Inferior parietal cortex (tissue), 1 donor: ENCODE results near the gene ANO6.
"Not testable (repeated sequence)": the region's sequence is repeated elsewhere in the genome, so short reads cannot be mapped to it uniquely, and the experiment has no call there.

Source experiments
- DNase-seq: peaks from one replicate; pipeline ENCODE4 v3.0.0-alpha.2; 2016; ENCODE audit errors: extremely low spot score

The ANO6 gene, protein sequence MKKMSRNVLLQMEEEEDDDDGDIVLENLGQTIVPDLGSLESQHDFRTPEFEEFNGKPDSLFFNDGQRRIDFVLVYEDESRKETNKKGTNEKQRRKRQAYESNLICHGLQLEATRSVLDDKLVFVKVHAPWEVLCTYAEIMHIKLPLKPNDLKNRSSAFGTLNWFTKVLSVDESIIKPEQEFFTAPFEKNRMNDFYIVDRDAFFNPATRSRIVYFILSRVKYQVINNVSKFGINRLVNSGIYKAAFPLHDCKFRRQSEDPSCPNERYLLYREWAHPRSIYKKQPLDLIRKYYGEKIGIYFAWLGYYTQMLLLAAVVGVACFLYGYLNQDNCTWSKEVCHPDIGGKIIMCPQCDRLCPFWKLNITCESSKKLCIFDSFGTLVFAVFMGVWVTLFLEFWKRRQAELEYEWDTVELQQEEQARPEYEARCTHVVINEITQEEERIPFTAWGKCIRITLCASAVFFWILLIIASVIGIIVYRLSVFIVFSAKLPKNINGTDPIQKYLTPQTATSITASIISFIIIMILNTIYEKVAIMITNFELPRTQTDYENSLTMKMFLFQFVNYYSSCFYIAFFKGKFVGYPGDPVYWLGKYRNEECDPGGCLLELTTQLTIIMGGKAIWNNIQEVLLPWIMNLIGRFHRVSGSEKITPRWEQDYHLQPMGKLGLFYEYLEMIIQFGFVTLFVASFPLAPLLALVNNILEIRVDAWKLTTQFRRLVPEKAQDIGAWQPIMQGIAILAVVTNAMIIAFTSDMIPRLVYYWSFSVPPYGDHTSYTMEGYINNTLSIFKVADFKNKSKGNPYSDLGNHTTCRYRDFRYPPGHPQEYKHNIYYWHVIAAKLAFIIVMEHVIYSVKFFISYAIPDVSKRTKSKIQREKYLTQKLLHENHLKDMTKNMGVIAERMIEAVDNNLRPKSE

DNA sequence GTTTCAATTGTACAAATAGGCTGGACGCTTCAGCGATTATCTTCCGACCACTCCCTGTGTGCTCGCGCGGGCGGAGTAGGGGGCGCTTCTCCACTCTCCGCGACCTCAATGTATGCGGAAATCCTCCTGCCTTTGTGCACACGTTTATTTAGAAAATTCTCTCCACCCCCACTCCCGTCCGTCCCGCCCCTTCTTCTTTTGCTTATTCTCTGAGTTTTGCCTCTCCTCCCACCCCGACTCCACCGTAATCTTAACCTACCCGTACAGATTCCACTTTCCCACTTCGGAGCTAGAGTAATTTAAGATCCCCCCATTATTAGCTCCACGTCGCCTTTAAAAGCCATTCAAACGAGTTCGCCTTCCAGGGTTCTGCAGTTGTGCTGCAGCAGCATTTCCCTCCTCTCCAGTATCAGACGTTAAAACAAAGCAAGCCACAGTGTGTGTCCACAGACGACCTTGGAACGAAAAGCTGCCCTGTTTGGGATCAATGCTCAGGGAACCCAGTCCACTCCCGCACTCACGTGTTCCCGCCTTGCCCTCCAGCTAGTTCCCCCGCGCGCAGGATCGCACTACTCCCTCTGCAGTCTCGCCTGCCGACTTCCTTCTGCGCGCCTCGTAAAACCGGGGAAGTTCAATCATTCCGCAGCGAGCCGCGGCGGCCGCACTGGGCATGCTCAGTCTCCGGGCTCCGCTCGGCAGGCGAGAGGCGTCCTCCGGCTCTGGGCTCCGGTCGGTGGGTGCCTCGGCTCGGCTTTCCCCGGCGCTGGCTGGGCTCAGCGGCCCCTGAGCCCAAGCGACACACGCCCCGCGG, at the start of gene ANO6:
TSS of gene ANO6 (plus strand) at position 677 of the 811 bp plus-strand sequence. CDS start 227 bp downstream, outside the sequence.
- peak; percentile 79 for DNase-seq

DNA sequence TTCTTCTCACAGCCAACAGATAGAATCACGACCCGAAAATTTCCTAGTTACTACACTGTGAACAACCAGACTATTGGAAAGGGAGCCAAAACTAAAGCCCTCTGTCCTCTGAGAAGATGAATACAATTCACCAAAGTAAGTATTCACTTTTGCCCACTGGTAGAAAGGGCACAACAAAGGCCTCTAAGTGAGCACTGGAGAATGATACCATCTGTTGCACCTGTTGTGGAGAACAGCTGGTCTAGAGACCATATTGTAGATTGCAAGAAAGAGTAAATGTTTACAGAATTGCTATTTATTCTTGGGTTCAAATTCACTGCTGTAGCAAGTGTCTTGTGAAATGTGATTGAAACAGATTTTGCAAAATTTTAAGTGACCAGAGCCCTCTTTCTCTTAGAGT, 46.9 kb upstream of the ANO6 start:
- no peak for DNase-seq

DNA sequence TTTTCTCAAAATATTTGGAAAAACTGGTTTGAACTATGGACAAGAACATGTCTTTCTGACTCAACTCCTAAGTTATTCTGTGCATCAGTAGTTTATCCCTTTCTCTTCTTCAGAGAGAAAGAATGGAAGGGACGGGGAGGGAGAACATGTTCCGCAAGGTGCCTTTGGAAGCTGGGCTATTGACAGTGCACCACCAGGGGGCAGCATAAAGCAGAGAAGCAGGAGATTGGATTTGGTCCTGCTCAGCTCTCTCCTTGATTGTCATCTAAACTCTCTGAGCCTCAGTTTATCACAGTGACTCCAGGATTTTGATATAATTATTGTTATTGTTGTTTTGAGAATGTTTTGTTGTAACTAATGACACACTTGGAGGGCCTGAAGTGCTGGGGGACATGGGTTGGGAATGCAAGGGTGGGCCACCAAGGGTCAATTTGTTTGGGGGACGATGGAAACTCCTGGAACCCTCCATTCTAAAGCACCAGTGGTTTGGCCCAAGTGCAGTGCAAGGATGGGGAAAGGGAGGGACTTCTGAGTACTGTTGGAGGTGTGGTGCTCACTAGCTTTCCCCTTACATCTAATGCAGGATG, 45.3 kb upstream of the ANO6 start:
- DNase-seq = peak; percentile 75

DNA sequence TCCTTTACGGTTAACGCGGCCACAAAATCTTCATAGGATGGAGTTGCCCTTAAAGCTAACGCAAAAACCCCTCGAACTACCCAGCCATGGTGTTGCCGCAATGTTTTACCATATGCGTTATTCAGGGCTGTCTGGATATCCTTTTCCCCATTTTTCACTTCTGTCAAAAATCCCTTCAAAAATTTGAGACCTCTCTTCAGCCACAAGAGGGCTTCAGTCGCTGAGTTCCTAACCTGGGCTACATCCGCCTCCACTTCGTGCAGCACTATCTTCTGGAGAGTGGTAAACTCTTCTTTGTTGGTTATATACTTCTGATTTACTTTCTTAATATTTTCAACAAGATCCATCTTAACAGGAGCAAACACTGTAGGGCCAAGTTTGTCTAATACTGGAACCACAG, 42.6 kb upstream of the ANO6 start:
- not testable (repeated sequence) for DNase-seq

DNA sequence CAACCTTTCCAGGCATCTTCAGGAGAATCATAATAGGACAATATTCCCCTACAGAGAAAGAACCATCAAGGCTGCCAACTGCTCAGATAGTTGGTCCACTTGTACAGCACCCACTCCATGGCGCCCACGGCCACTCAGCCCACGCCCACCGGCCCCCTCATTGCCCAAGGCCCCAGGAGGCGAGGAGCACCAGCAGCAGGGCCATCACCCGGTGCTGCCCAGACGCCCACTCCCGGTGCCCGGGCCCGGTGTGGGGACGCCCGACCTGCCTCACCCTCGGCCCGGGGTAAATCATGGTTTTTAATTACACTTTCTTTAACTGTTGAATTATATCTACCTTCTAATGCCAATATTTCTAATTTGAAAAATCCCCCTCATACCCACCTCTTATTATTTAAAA, 41.3 kb upstream of the ANO6 start:
- no peak for DNase-seq

DNA sequence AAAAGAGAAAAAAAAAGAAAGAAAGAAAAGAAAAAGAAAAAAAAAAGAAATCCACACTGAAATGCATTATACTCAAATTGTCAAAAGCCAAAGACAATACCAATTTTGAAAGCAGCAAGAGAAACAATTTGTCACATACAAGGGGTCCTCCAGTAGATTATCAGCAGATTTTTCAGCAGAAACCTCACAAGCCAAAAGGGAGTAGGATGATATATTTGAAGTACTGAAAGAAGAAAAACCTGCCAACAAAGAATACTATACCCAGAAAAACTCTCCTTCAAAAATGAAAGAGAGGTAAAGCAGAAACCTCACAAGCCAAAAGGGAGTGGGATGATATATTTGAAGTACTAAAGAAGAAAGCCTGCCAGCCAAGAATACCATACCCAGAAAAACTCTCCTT, 37.1 kb upstream of the ANO6 start:
- no peak for DNase-seq

DNA sequence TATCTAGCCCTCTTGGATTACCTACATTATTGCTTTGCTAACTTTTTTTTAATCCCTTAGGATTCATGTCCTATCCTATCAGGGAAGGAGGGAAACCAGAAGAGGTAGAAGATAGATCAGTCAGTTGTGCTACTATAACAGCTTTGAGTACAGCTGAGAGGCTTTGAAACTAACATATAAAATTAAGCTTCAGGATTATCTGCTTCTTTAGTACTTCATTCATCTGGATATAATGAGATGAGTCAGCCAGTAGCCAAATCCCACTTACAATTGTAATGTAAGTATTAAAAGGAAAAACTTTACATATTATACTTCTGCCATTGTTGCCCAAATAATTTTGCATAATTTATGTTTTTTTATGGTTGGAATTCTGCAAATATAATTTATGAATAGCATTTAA, 33.4 kb upstream of the ANO6 start:
- DNase-seq = no peak

DNA sequence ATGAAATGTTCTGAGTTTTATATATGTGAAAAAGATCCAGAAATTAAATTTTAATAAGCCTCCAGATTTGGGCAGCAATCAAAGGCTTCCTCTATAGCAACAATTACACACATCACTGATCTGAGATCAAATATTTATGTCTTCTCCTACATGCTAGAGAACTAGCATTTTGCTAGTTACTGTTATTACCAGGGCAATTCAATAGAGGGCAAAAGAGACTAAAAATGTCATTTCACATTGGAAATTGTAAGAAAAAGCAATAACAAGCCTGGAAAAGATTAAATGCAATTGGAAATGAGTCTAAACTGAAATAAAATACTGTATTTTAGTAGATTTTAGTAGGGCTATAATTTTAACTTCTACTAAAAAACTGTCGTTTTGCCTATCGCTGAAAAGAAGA, 32.6 kb upstream of the ANO6 start:
- DNase-seq = peak; percentile 29

DNA sequence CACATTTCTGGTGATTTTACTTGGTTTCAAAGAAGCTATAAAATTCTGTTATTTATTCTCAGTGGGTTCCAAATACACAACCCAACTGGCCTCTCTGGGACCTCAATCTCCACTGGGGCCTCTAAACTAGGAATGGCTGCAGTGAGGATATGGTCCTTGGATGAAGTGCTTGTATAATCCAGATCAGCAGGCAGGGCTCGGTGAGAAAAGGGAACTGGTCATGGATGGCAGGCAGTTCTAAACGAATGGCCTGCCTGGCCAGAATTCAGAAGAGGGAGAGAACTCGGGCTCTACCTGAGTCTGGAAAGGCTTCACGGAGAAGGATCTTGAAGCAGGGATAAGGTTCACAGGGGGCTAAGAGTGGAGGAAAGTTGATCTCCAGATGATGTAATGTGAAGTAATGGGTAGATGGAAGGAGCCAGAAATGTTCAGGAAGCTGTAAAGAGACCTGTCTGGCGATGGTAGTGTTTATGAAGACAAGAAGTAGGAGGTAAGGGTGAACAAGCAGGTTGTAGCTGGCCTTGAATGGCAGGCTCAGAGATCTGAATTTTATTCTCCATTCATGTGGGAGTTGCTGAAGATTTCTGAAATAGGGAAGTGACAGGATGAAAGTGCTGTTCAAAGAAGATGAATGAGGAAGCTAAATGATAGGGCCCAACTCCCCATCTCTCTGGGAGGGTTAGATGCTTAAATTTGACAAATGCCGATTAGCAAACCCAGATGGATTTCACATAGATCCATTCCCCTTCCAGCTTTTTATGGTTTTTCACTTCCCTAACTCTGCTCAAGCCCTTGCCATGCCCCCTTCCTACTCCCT, 31.5 kb upstream of the ANO6 start:
- no peak for DNase-seq

DNA sequence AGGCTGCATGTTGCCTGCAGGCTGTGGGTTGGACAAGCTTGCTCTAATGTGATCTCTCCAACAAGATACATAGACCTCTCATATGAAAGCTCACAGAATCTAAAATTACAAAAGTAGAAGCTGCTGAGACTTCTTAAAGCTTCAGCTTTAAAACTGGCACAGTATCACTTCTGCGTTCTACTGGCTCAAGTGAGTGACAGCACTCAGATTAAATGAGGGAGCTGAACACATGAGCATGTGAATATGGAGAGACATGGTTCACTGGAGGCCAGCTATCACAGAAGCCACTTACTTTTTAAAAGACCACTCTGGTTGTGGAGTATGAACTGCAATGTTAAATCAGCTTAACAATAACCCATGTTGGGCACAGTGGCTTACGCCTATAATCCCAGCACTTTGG, 29.1 kb upstream of the ANO6 start:
- no peak for DNase-seq

DNA sequence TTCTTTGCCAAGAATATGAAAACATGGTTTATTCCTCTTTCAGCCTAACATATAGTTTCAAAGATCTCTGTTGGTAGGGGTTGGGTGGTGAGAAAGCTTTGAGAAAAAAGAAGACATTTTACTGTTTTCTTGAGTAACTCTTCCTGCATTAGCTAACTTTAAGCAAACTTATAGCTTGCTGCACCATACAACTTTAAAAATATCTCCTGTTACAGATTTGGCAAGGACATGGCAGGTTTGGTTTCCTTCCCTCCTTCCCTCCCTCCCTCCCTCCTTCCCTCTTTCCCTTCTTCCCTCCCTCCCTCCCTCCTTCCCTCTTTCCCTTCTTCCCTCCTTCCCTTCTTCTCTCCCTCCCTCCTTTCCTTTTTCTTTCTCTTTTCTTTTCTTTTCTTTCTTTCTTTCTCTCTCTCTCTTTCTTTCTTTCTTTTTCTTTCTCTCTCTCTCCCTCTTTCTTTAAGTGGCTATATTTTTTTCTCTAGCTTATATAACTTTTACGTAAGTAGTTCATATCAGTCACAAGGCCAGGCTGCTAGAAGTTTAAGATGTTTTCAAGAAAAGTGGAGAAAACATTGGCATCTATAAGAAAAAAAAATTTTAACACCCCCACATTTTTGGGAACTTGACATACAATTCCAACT, 26.0 kb upstream of the ANO6 start:
- no peak for DNase-seq

DNA sequence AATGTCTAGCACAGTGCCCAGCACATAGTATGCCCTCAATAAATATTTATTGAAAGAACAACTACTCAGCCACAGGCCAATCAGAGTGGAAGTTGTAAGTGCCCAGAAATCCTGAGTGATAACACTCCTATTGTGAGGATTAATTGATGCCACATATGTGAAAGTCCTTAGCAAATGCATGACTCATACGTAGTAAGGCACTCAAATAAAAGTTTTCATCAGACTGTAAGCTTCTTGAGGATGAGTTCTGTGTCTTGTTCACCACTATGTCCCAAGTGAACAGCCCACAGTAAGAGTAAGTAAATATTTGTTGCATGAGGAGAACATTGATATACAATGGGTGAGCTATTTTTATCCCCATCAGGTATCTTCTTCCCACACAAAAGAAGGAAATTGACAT, 24.7 kb upstream of the ANO6 start:
- DNase-seq = no peak

DNA sequence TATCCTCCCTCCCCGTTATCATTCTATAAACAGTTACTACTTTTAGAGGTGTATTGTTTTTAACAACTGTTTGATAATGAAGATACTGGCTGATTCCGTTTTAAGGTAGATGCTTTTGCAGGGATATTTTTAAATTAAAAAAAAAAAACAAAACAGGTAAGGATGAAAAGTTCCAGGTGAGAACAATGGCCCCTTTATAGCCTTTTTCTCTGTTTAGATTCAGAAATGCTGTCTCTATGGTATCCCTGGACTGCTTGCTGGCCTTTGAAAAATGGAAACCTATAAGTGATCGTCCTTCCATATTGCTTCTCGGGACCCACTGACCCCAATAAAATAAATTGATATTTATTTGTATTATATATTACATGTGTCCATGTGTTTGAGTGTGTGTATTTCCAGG, 23.2 kb upstream of the ANO6 start:
- DNase-seq = no peak

DNA sequence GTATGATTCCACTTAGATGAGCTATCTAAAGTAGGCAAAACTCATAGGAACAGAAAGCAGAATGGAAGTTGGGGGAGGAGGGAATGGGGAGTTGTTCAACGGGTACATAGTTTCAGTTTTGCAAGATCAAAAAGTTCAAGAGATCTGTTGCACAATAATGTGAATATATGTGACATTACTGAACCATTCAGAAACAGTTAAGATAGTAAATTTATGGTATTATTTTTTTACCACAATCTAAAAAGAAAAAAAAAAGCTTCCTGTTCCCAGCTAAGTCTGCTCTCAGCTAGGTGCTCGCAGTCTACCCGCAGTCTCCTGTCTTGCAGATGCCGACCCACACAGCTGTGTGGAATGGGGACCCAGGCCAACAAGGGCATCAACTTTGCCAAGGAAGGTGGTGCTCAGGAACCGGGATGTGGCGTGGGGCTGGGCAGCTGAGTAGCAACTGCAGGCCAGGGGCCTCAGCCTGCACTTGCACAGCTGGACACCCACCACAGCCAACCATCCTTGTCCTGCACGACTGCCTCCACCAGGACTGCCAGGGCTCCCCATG, 15.3 kb upstream of the ANO6 start:
- DNase-seq = no peak

DNA sequence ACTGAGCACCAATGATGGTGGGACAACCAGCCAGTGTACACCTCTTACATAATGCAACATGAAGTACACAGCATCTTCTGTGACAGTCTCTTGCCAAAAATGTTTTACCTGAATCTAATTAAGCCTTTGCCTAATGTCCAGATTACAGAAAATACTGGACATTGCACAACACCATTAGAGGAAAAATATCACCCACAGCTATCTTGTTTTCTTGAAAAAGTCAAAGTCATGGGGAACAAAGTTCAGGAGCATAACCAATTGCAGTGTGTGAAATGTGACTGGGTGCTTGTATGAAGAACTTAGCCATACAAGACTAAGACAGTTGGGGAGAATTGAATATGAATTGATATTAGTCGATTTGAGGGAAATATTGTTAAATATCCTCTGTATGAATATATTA, 12.1 kb upstream of the ANO6 start:
- no peak for DNase-seq

DNA sequence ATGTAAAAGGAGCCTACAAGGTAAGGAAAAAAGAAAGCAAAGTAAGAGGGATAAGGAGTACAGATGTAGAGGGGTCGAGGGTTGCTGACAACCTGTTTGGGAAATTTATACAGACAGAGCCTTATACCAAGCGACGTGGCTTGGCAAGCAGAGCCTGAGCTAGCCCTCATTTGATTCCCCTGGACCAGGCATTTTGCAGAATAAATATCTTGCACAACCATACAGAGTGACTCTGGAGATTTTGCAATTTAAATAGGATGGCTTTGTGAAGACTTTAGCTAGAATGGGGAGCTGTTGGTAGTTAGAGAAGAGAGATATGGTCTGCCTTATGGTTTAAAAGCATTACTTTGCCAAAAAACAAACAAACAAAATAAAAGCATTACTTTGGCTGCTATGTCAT, 11.1 kb upstream of the ANO6 start:
- no peak for DNase-seq

DNA sequence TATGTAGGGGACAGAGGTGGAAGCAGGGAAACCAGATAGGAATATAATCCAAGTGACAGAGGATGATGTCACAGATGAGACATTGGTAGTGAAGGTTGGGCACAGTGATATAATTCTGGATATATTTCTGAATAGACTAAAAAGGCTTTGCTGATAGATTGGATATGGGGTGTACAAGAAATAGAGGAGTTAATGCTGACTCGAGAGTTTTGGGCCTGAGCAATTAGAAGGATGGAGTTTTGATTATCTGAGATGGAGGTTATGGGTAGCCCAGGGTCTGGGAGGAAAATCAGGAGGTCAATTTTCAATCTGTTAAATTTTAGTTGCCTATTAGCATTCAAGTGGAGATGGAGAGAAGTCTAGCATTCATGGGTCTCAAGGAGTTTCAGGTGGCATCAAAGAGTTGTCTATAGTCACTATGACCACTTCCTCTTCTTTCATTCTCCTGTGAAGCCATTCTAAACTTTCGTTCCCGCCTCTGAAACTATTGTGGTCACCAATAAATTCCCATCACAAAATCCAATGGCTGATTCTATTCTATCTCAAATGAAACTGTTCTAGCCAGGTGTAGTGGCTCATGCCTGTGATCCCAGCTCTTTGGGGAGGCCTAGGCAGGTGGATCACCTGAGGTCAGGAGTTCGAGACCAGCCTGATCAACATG, 10.6 kb upstream of the ANO6 start:
- no peak for DNase-seq

DNA sequence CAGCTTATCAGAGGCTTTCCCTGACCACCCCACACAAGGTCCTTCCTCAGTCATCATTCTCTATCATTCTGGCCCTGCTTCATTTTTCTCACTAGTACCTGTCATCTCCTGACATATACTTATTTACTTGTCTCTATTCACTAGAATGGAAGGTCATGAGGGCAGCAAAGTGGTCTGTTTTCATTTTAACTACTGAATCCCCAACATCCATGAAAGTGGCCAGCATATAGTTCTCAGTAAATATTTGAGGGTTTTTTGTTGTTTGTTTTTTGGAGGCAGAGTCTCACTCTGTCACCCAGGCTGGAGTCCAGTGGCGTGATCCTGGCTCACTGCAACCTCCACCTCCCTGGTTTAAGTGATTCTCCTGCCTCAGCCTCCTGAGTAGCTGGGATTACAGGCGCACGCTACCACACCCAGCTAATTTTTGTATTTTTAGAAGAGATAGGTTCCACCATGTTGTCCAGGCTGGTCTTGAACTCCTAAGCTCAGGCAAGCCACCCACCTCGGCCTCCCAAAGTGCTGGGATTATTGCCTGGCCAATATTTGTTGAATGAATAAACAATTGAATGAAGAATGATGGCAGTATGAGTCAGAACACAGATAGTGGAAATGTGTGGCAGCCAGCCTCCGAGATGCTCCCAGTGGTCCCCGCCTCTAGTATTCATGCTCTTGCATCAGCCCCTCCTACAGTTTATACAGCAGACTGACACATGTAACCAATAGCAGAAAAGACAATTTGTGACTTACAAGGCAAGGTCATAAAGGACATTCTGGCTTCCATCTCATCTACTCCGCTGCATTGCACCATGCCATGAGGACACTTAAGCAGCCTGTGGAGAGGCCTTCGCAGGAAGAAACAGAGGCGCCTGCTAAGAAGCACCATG, 7.0 kb upstream of the ANO6 start:
- no peak for DNase-seq
